ENCODE measurements around the gene DELE1.

The DELE1 gene

GRCh38 chr5:141876628-141877355, 46.9 kb upstream of the DELE1 start:
- TF ChIP-seq MYC (IDR thresholded peaks at IDR 0.05; ENCODE audit: low read depth, low read length) (no peak), POLR2A (IDR thresholded peaks at IDR 0.05; ENCODE audit: extremely low read depth, insufficient read length) (no peak), CTCF (IDR thresholded peaks at IDR 0.05; ENCODE audit: low read depth, low read length) (no peak), MAX (IDR thresholded peaks at IDR 0.05; ENCODE audit: low read depth, low read length) (no peak)
- no peak for DNase-seq (ENCODE audit: low read depth)
- H3K4me3 ChIP-seq (ENCODE audit: low read depth, low read length) = no peak overlapping the region

- no peak overlapping the region for H3K4me3 ChIP-seq (ENCODE audit: low read depth, low read length)
- no peak for TF ChIP-seq MAX (IDR thresholded peaks at IDR 0.05; ENCODE audit: low read depth, low read length)
- TF ChIP-seq MYC (IDR thresholded peaks at IDR 0.05; ENCODE audit: low read depth, low read length) = no peak
- no peak for TF ChIP-seq CTCF (IDR thresholded peaks at IDR 0.05; ENCODE audit: low read depth, low read length)
- TF ChIP-seq POLR2A (IDR thresholded peaks at IDR 0.05; ENCODE audit: extremely low read depth, insufficient read length) = no peak
- peak; percentile 25 for DNase-seq (ENCODE audit: low read depth)
These were observed 46.1 kb upstream of the DELE1 start for GRCh38 chr5:141877356-141878185.

GRCh38 chr5:141878186-141878710, 45.4 kb upstream of the DELE1 start, which contains the start of gene PCDH1:
Gene PCDH1, minus strand, starts transcription at chr5:141878410. Its CDS starts 148 bp downstream, at chr5:141878262.
- DNase-seq (ENCODE audit: low read depth) = no peak
- no peak within 1 kb of the TSS for H3K4me3 ChIP-seq (ENCODE audit: low read depth, low read length)
- TF ChIP-seq MYC (IDR thresholded peaks at IDR 0.05; ENCODE audit: low read depth, low read length) (no peak), MAX (IDR thresholded peaks at IDR 0.05; ENCODE audit: low read depth, low read length) (no peak), CTCF (IDR thresholded peaks at IDR 0.05; ENCODE audit: low read depth, low read length) (no peak), POLR2A (IDR thresholded peaks at IDR 0.05; ENCODE audit: extremely low read depth, insufficient read length) (no peak)

- TF ChIP-seq POLR2A (IDR thresholded peaks at IDR 0.05; ENCODE audit: extremely low read depth, insufficient read length) = no peak
- TF ChIP-seq MAX (IDR thresholded peaks at IDR 0.05; ENCODE audit: low read depth, low read length) = no peak
- no peak for TF ChIP-seq MYC (IDR thresholded peaks at IDR 0.05; ENCODE audit: low read depth, low read length)
- peak; percentile 93 for TF ChIP-seq CTCF (IDR thresholded peaks at IDR 0.05; ENCODE audit: low read depth, low read length)
- peak; percentile 84 for DNase-seq (ENCODE audit: low read depth)
- H3K4me3 ChIP-seq (ENCODE audit: low read depth, low read length) = no peak overlapping the region
These were observed 44.8 kb upstream of the DELE1 start for GRCh38 chr5:141878711-141879425.

GRCh38 chr5:141879426-141879759, 44.3 kb upstream of the DELE1 start:
- TF ChIP-seq POLR2A (IDR thresholded peaks at IDR 0.05; ENCODE audit: extremely low read depth, insufficient read length) (no peak), MYC (IDR thresholded peaks at IDR 0.05; ENCODE audit: low read depth, low read length) (no peak), MAX (IDR thresholded peaks at IDR 0.05; ENCODE audit: low read depth, low read length) (no peak), CTCF (IDR thresholded peaks at IDR 0.05; ENCODE audit: low read depth, low read length) (no peak)
- no peak for DNase-seq (ENCODE audit: low read depth)
- no peak overlapping the region for H3K4me3 ChIP-seq (ENCODE audit: low read depth, low read length)

All from NB4 (cell line).